Omental fat pad (tissue), 4 donors: ENCODE results near the gene LONRF2. TPM values are rescaled to one million over a fixed set of nuclear protein-coding genes. Genes with fewer than 3 reads are reported as not detected.

Experiments
- ATAC-seq: fragments of 150-250 bp; one replicate; pipeline ENCODE4 v1.9.1; 2016; ENCODE audit warnings: mild to moderate bottlenecking, moderate library complexity; ENCODE audit not compliant: low FRiP score
- DNase-seq: peaks from one replicate; pipeline ENCODE4 v3.0.0-alpha.2; 2019; ENCODE audit warnings: low spot score
- total RNA-seq, 4 donors: library from RNA; depleted of rRNA; stranded (reverse); fragments of >200 nt; gene quantifications; one replicate each; pipeline ENCODE4 v1.1.0, GENCODE V29; 2016
- TF ChIP-seq, protein P1 (sequence below), 3 donors: fragments of 450-650 bp; IDR thresholded peaks; one replicate each; pipeline ENCODE4 v1.5.1; 2016 to 2017; ENCODE audit warnings: antibody characterized with exemption in 3 of 3, mild to moderate bottlenecking in 3 of 3, moderate library complexity in 2 of 3

The LONRF2 gene
- total RNA-seq, 4 donors from 2014 or later, result 2.5 to 32.8 (median 9.8) TPM

DNA sequence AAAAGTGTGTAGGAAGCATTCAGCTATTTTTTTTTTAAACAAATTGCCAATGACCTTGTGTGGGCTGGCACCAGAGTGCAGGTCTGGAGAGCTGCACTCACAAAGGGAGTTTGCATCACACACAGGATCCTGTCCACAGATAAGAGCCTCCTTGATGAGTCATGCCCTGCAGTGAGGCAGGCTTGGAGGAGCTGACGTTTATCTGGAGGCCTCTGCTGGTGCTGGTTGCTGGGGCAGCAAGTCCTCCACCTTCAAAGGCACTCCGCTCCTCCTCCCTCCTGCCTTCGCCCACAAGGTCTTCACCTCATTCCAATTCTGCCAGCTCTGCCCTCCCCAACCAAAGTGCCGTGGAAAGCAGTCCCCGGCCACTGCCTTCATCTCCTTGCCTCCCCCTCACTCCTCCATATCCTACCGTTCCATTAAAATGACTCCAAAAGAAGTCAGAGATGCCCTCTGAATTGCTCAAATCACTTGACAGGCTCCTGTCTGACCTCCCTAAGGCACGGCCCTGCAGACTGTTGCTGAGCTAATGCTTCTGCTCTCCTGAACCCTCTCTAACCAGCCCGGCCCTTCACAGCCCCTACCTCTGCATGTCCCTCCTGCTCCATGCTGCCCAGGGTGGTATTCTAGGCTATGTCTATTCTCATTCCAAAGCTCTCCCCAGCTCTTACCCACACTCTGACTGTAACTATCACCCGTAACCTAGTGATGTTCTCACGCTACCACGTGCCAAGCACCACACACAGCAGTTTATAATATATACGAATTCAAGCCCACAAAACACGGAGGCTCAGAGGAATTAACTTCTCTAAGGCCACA, 30.9 kb downstream of the LONRF2 start:
- DNase-seq (peak; percentile 40), ATAC-seq (peak; percentile 82)
- TF ChIP-seq, protein P1, sequence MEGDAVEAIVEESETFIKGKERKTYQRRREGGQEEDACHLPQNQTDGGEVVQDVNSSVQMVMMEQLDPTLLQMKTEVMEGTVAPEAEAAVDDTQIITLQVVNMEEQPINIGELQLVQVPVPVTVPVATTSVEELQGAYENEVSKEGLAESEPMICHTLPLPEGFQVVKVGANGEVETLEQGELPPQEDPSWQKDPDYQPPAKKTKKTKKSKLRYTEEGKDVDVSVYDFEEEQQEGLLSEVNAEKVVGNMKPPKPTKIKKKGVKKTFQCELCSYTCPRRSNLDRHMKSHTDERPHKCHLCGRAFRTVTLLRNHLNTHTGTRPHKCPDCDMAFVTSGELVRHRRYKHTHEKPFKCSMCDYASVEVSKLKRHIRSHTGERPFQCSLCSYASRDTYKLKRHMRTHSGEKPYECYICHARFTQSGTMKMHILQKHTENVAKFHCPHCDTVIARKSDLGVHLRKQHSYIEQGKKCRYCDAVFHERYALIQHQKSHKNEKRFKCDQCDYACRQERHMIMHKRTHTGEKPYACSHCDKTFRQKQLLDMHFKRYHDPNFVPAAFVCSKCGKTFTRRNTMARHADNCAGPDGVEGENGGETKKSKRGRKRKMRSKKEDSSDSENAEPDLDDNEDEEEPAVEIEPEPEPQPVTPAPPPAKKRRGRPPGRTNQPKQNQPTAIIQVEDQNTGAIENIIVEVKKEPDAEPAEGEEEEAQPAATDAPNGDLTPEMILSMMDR (IDR thresholded peaks at IDR 0.05), result no peak

GRCh38 chr2:100290718-100291151, 31.6 kb downstream of the LONRF2 start:
- TF ChIP-seq, protein P1 (IDR thresholded peaks at IDR 0.05), result no peak
- ATAC-seq, result no peak
- no peak for DNase-seq

DNA sequence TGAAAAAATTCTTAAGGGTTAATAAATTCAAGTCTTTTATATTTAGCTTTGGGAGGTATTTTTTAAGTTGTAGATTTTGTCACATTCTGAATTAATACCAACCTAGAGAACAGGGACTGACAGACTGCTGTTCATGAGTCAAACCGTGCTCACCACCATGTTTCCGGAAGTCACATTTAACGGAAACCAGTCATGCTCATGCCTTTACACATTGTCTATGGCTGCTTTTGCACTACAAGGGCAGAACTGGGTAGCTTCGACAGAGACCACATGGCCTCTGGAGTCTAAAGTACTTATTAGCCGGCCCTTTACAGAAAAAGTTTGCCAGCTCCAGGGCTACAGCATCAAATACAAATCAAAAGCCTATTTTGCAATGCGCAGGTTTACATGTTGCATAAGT, 33.3 kb downstream of the LONRF2 start:
- TF ChIP-seq, protein P1 (IDR thresholded peaks at IDR 0.05), result no peak
- no peak for DNase-seq
- no peak for ATAC-seq

DNA sequence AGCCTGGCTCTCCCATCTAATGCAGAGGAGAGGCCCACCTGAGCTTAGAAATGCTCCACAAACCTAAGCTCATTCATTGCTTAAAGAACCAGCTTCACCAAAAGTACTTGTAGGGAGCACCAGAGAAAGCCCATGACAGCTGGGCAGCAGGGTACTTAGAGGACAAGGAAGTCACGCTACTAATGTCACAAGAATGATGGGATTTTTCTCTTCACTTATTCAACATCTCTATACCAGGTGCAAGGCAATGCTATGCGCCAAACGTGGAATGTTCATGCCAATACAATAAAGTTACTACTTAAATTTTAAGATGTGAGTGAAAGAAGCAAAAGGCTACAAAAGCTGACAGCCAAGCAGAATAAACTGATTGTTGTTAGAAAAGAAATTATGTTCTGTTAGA, 36.0 kb downstream of the LONRF2 start:
- TF ChIP-seq, protein P1 (IDR thresholded peaks at IDR 0.05), result no peak
- ATAC-seq (no peak), DNase-seq (no peak)

DNA sequence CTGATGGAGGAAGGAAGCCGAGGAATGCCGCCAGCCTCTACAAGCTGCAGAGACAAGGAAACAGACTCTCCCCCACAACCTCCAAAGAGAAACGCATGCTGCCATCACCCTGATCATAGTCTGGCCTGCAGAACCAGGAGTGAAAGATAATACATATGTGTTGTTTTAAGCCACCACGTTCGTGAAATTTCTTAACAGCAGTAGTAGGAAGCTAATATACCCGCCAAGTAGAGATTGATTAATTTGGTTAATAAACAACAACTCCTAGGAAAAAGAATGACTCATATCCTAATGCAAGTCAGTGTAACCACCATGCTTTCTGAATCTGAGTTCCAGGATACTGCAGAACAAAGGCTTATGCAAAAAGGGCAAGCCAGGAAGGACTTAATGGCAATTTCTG, 36.6 kb downstream of the LONRF2 start:
- TF ChIP-seq, protein P1 (IDR thresholded peaks at IDR 0.05), result no peak
- ATAC-seq (peak; percentile 22), DNase-seq (no peak)

GRCh38 chr2:100285011-100285410, 37.3 kb downstream of the LONRF2 start:
- TF ChIP-seq, protein P1 (IDR thresholded peaks at IDR 0.05), result no peak
- ATAC-seq (no peak), DNase-seq (no peak)
